NCI-H2196 treated with DMSO at 0.1 percent for 48 hours (cell line): Measurements from ENCODE around the gene USP47.

ENCODE experiments used
- DNase-seq: peaks from one replicate; lab custom pipeline; 2025; ENCODE audit not compliant: unreplicated experiment; lab: John Stamatoyannopoulos, UW

USP47 gene

GRCh38 chr11:11992257-11993212, 150.8 kb downstream of the USP47 start:
- no peak for DNase-seq

GRCh38 chr11:11993839-11994238, 152.1 kb downstream of the USP47 start:
- DNase-seq: no peak

- no peak for DNase-seq
Observed at GRCh38 chr11:11995601-11996000, 153.8 kb downstream of the USP47 start.

GRCh38 chr11:11996321-11997048, 154.7 kb downstream of the USP47 start:
- no peak for DNase-seq

GRCh38 chr11:11997049-11997322, 155.2 kb downstream of the USP47 start:
- DNase-seq: no peak

- no peak for DNase-seq
Observed at GRCh38 chr11:11998091-11998781, 156.5 kb downstream of the USP47 start.

GRCh38 chr11:12001186-12001585, 159.4 kb downstream of the USP47 start:
- DNase-seq: no peak

GRCh38 chr11:12003336-12003735, 161.6 kb downstream of the USP47 start:
- DNase-seq: no peak

- no peak for DNase-seq
Observed at GRCh38 chr11:12003815-12004214, 162.0 kb downstream of the USP47 start.

GRCh38 chr11:12005061-12005460, 163.3 kb downstream of the USP47 start:
- DNase-seq: no peak

GRCh38 chr11:12005476-12005875, 163.7 kb downstream of the USP47 start:
- no peak for DNase-seq

- DNase-seq: no peak
Observed at GRCh38 chr11:12006552-12007229, 164.9 kb downstream of the USP47 start.

- DNase-seq: no peak
Observed at GRCh38 chr11:12007230-12007593, 165.4 kb downstream of the USP47 start.

GRCh38 chr11:12007769-12008737, 166.3 kb downstream of the USP47 start, which contains the start of gene DKK3:
Gene DKK3, minus strand, starts transcription at chr11:12008626. Its CDS starts 44 bp downstream, at chr11:12008582.
- DNase-seq: no peak
